ENCODE data around the gene EHF. TPM values are rescaled to one million over a fixed set of nuclear protein-coding genes. Genes with fewer than 3 reads are reported as not detected.

The EHF gene
- total RNA-seq, 2 experiments from 2014 or later, result not detected

GRCh38 chr11:34665077-34665835 is 44.4 kb downstream of the EHF start:
- Mint-ChIP-seq H3K27me3 (ENCODE audit: low read depth) (peaks cover 15% of the 10 kb centered on the region), H3K4me1 (ENCODE audit: low read depth) (no peaks in the 10 kb centered on the region), H3K4me3 (no peak overlapping the region), H3K9me3 (no peaks in the 10 kb centered on the region), H3K27ac (no peak overlapping the region), H3K36me3 (ENCODE audit: low read depth) (no peaks in the 10 kb centered on the region)
- no peak for DNase-seq
- CTCF ChIA-PET, result interaction anchor here (0.6 kb wide), 1 partner anchor 249 kb away, joined by 4 read pairs; no protein-coding TSS in a partner anchor
- intact Hi-C loops (cut with micrococcal nuclease), result no loop called here

- H3K27ac Mint-ChIP-seq, result peak overlapping the region; percentile 8
- H3K27me3 Mint-ChIP-seq (ENCODE audit: low read depth), result peaks cover 21% of the 10 kb centered on the region
- DNase-seq, result no peak
- H3K4me1 Mint-ChIP-seq (ENCODE audit: low read depth), result no peaks in the 10 kb centered on the region
- no peak overlapping the region for H3K4me3 Mint-ChIP-seq
- H3K36me3 Mint-ChIP-seq (ENCODE audit: low read depth), result no peaks in the 10 kb centered on the region
- CTCF ChIA-PET, result no interaction called here
- intact Hi-C loops (cut with micrococcal nuclease), result no loop called here
- H3K9me3 Mint-ChIP-seq, result no peaks in the 10 kb centered on the region
Measured at GRCh38 chr11:34667810-34668582, 47.1 kb downstream of the EHF start.

GRCh38 chr11:34668583-34669053 is 47.7 kb downstream of the EHF start:
- intact Hi-C loops (cut with micrococcal nuclease), result no loop called here
- no peaks in the 10 kb centered on the region for H3K36me3 Mint-ChIP-seq (ENCODE audit: low read depth)
- H3K9me3 Mint-ChIP-seq, result no peaks in the 10 kb centered on the region
- H3K4me1 Mint-ChIP-seq (ENCODE audit: low read depth), result no peaks in the 10 kb centered on the region
- H3K27me3 Mint-ChIP-seq (ENCODE audit: low read depth), result peaks cover 21% of the 10 kb centered on the region
- no peak overlapping the region for H3K27ac Mint-ChIP-seq
- no peak for DNase-seq
- CTCF ChIA-PET, result no interaction called here
- no peak overlapping the region for H3K4me3 Mint-ChIP-seq

GRCh38 chr11:34669458-34669857 is 48.6 kb downstream of the EHF start:
- Mint-ChIP-seq H3K4me3 (no peak overlapping the region), H3K27me3 (ENCODE audit: low read depth) (peaks cover 21% of the 10 kb centered on the region), H3K27ac (no peak overlapping the region), H3K36me3 (ENCODE audit: low read depth) (no peaks in the 10 kb centered on the region), H3K4me1 (ENCODE audit: low read depth) (no peaks in the 10 kb centered on the region), H3K9me3 (no peaks in the 10 kb centered on the region)
- no peak for DNase-seq
- intact Hi-C loops (cut with micrococcal nuclease), result no loop called here
- CTCF ChIA-PET, result no interaction called here

- no peak overlapping the region for H3K4me3 Mint-ChIP-seq
- H3K27ac Mint-ChIP-seq, result no peak overlapping the region
- CTCF ChIA-PET, result interaction anchor here (1.1 kb wide), 1 partner anchor 53 kb away, joined by 3 read pairs; no protein-coding TSS in a partner anchor
- H3K27me3 Mint-ChIP-seq (ENCODE audit: low read depth), result peaks cover 23% of the 10 kb centered on the region
- H3K4me1 Mint-ChIP-seq (ENCODE audit: low read depth), result no peaks in the 10 kb centered on the region
- no peaks in the 10 kb centered on the region for H3K9me3 Mint-ChIP-seq
- intact Hi-C loops (cut with micrococcal nuclease), result no loop called here
- DNase-seq, result no peak
- no peaks in the 10 kb centered on the region for H3K36me3 Mint-ChIP-seq (ENCODE audit: low read depth)
Measured at GRCh38 chr11:34671117-34671516, 50.2 kb downstream of the EHF start.

- no peaks in the 10 kb centered on the region for H3K9me3 Mint-ChIP-seq
- no peaks in the 10 kb centered on the region for H3K36me3 Mint-ChIP-seq (ENCODE audit: low read depth)
- no peak overlapping the region for H3K27ac Mint-ChIP-seq
- no peak overlapping the region for H3K4me3 Mint-ChIP-seq
- intact Hi-C loops (cut with micrococcal nuclease), result no loop called here
- no peak for DNase-seq
- CTCF ChIA-PET, result interaction anchor here (0.6 to 1.1 kb wide), 2 partner anchors 54 to 248 kb away, joined by 3 to 7 read pairs; no protein-coding TSS in a partner anchor
- H3K4me1 Mint-ChIP-seq (ENCODE audit: low read depth), result no peaks in the 10 kb centered on the region
- peaks cover 23% of the 10 kb centered on the region for H3K27me3 Mint-ChIP-seq (ENCODE audit: low read depth)
Measured at GRCh38 chr11:34671946-34672345, 51.1 kb downstream of the EHF start.

- no peak overlapping the region for H3K4me3 Mint-ChIP-seq
- DNase-seq, result no peak
- H3K36me3 Mint-ChIP-seq (ENCODE audit: low read depth), result no peaks in the 10 kb centered on the region
- intact Hi-C loops (cut with micrococcal nuclease), result no loop called here
- CTCF ChIA-PET, result no interaction called here
- H3K9me3 Mint-ChIP-seq, result no peaks in the 10 kb centered on the region
- H3K4me1 Mint-ChIP-seq (ENCODE audit: low read depth), result no peaks in the 10 kb centered on the region
- peaks cover 8% of the 10 kb centered on the region for H3K27me3 Mint-ChIP-seq (ENCODE audit: low read depth)
- no peak overlapping the region for H3K27ac Mint-ChIP-seq
Measured at GRCh38 chr11:34674038-34674437, 53.1 kb downstream of the EHF start.

- Mint-ChIP-seq H3K27me3 (ENCODE audit: low read depth) (peaks cover 8% of the 10 kb centered on the region), H3K9me3 (no peaks in the 10 kb centered on the region), H3K36me3 (ENCODE audit: low read depth) (no peaks in the 10 kb centered on the region), H3K4me3 (no peak overlapping the region), H3K27ac (no peak overlapping the region), H3K4me1 (ENCODE audit: low read depth) (no peaks in the 10 kb centered on the region)
- CTCF ChIA-PET, result no interaction called here
- no peak for DNase-seq
- intact Hi-C loops (cut with micrococcal nuclease), result no loop called here
Measured at GRCh38 chr11:34676227-34676626, 55.3 kb downstream of the EHF start.

GRCh38 chr11:34679681-34680080 is 58.8 kb downstream of the EHF start:
- intact Hi-C loops (cut with micrococcal nuclease), result no loop called here
- Mint-ChIP-seq H3K9me3 (no peaks in the 10 kb centered on the region), H3K27me3 (ENCODE audit: low read depth) (peaks cover 4% of the 10 kb centered on the region), H3K27ac (no peak overlapping the region), H3K36me3 (ENCODE audit: low read depth) (no peaks in the 10 kb centered on the region), H3K4me1 (ENCODE audit: low read depth) (no peaks in the 10 kb centered on the region), H3K4me3 (no peak overlapping the region)
- CTCF ChIA-PET, result no interaction called here
- DNase-seq, result no peak

- Mint-ChIP-seq H3K27ac (no peak overlapping the region), H3K27me3 (ENCODE audit: low read depth) (peaks cover 3% of the 10 kb centered on the region), H3K4me1 (ENCODE audit: low read depth) (no peaks in the 10 kb centered on the region), H3K36me3 (ENCODE audit: low read depth) (no peaks in the 10 kb centered on the region), H3K4me3 (no peak overlapping the region), H3K9me3 (no peaks in the 10 kb centered on the region)
- DNase-seq, result no peak
- intact Hi-C loops (cut with micrococcal nuclease), result no loop called here
- CTCF ChIA-PET, result no interaction called here
Measured at GRCh38 chr11:34680206-34680605, 59.3 kb downstream of the EHF start.

GRCh38 chr11:34680918-34681586 is 60.2 kb downstream of the EHF start:
- DNase-seq, result no peak
- Mint-ChIP-seq H3K27me3 (ENCODE audit: low read depth) (peaks cover 2% of the 10 kb centered on the region), H3K9me3 (no peaks in the 10 kb centered on the region), H3K4me1 (ENCODE audit: low read depth) (no peaks in the 10 kb centered on the region), H3K4me3 (no peak overlapping the region), H3K27ac (no peak overlapping the region), H3K36me3 (ENCODE audit: low read depth) (no peaks in the 10 kb centered on the region)
- intact Hi-C loops (cut with micrococcal nuclease), result no loop called here
- CTCF ChIA-PET, result no interaction called here

GRCh38 chr11:34682825-34683224 is 61.9 kb downstream of the EHF start:
- Mint-ChIP-seq H3K36me3 (ENCODE audit: low read depth) (no peaks in the 10 kb centered on the region), H3K27ac (no peak overlapping the region), H3K4me3 (no peak overlapping the region), H3K27me3 (ENCODE audit: low read depth) (peaks cover 2% of the 10 kb centered on the region), H3K4me1 (ENCODE audit: low read depth) (no peaks in the 10 kb centered on the region), H3K9me3 (no peaks in the 10 kb centered on the region)
- intact Hi-C loops (cut with micrococcal nuclease), result no loop called here
- no peak for DNase-seq
- CTCF ChIA-PET, result no interaction called here
